Keratinocyte (primary cell): ENCODE data around the gene CFAP73. TPM values are rescaled to one million over a fixed set of nuclear protein-coding genes. Genes with fewer than 3 reads are reported as not detected.

Experiments used
- DNase-seq: peaks from one replicate; pipeline ENCODE4 v3.0.0-alpha.2; 2011; ENCODE audit warnings: low read depth, missing footprints, low spot score
- FAIRE-seq: peaks from 2 replicates; lab custom pipeline; 2011; peaks lifted over from hg19 to GRCh38; lab: Jason Lieb, UNC
- H2AFZ ChIP-seq: 2 replicates; pipeline ENCODE4 v1.6.0; 2012; ENCODE audit warnings: low read length, control low read depth, inconsistent platforms; ENCODE audit not compliant: control insufficient read depth
- H3K27ac ChIP-seq: 2 replicates; pipeline ENCODE4 v1.5.1; 2011; ENCODE audit warnings: low read length; ENCODE audit not compliant: control insufficient read depth, insufficient read depth
- H3K27me3 ChIP-seq: 3 replicates; pipeline ENCODE4 v1.6.0; 2011; ENCODE audit warnings: low read length; ENCODE audit not compliant: control insufficient read depth, insufficient read depth; ENCODE audit errors: extremely low read depth
- H3K36me3 ChIP-seq, 2 experiments: 2 replicates in 1 of 2; 3 replicates in 1 of 2; pipeline ENCODE4 v1.5.1; 2011; ENCODE audit warnings: low read length in 2 of 2, mild to moderate bottlenecking in 1 of 2; ENCODE audit not compliant: control insufficient read depth in 2 of 2, insufficient read depth in 2 of 2; ENCODE audit errors: extremely low read depth in 1 of 2
- H3K4me1 ChIP-seq: 3 replicates; pipeline ENCODE4 v1.5.1; 2011; ENCODE audit warnings: low read length; ENCODE audit not compliant: control insufficient read depth, insufficient read depth; ENCODE audit errors: extremely low read depth
- H3K4me2 ChIP-seq: 3 replicates; pipeline ENCODE4 v1.6.0; 2011; ENCODE audit warnings: low read depth, low read length; ENCODE audit not compliant: control insufficient read depth, insufficient read depth; ENCODE audit errors: extremely low read depth
- H3K4me3 ChIP-seq, 3 experiments: fragments of 200-600 bp in 1 of 3; sonication (generic) in 1 of 3; 2 replicates in 2 of 3; 3 replicates in 1 of 3; pipeline ENCODE4 v1.5.1; 2011 to 2016; ENCODE audit warnings: low read length in 3 of 3, mild to moderate bottlenecking in 3 of 3, control low read depth in 2 of 3, inconsistent platforms in 1 of 3, low read depth in 1 of 3, mixed read lengths in 1 of 3, mixed run types in 1 of 3, moderate library complexity in 1 of 3; ENCODE audit not compliant: control insufficient read depth in 2 of 3, insufficient read depth in 2 of 3; ENCODE audit errors: extremely low read depth in 1 of 3
- H3K79me2 ChIP-seq: 2 replicates; pipeline ENCODE4 v1.6.0; 2012; ENCODE audit warnings: low read length; ENCODE audit not compliant: control insufficient read depth, insufficient read depth
- H3K9ac ChIP-seq: 3 replicates; pipeline ENCODE4 v1.6.0; 2011; ENCODE audit warnings: low read length; ENCODE audit not compliant: control insufficient read depth, insufficient read depth; ENCODE audit errors: extremely low read depth
- H3K9me1 ChIP-seq: 3 replicates; pipeline ENCODE4 v1.6.0; 2011; ENCODE audit warnings: low read length; ENCODE audit not compliant: control insufficient read depth, insufficient read depth; ENCODE audit errors: extremely low read depth
- H3K9me3 ChIP-seq: 2 replicates; pipeline ENCODE4 v1.5.1; 2012; ENCODE audit warnings: low read depth, low read length; ENCODE audit not compliant: control insufficient read depth
- H4K20me1 ChIP-seq: 3 replicates; pipeline ENCODE4 v1.6.0; 2011; ENCODE audit warnings: low read length; ENCODE audit not compliant: control insufficient read depth, insufficient read depth; ENCODE audit errors: extremely low read depth
- EZH2 ChIP-seq: IDR thresholded peaks from one replicate; pipeline ENCODE4 v1.6.1; 2012; ENCODE audit warnings: inconsistent platforms, mild to moderate bottlenecking, low read length, moderate library complexity
- dilution Hi-C: fragments of 300-500 bp; cut with MboI; formaldehyde crosslinking; loops from one replicate; pipeline ENCODE4 v1.7.0; 2020; ENCODE audit warnings: low sequenced_read_pairs; ENCODE audit not compliant: extremely low pct_ligation_motif_present
- polyA plus RNA-seq, 5 experiments: library from polyadenylated mRNA; depleted of rRNA in 3 of 5; stranded (reverse) in 3 of 5; stranded (forward) in 1 of 5; unstranded in 1 of 5; fragments of >200 nt; gene quantifications; 1 replicate in 1 of 5; 2 replicates in 3 of 5; 3 replicates in 1 of 5; pipeline versions ENCODE4 v1.2.1 to v1.2.3, GENCODE V29; 2011 to 2012; ENCODE audit warnings: missing spikeins in 2 of 5, low read depth in 1 of 5, low replicate concordance in 1 of 5
- TF ChIP-seq, protein P1 (sequence below), 3 experiments: IDR thresholded peaks in 1 of 3; conservative IDR thresholded peaks in 1 of 3; optimal IDR thresholded peaks in 1 of 3; 2 replicates in 2 of 3; 3 replicates in 1 of 3; pipeline versions ENCODE3 to v1.5.1; 2011; ENCODE audit warnings: low read length in 3 of 3, mild to moderate bottlenecking in 3 of 3, moderate library complexity in 2 of 3, control low read depth in 1 of 3, inconsistent platforms in 1 of 3; ENCODE audit not compliant: insufficient read depth in 2 of 3; ENCODE audit errors: extremely low read depth in 1 of 3

Gene CFAP73
- polyA plus RNA-seq, 1 donor (not counting 4 experiments of a cell fraction or from before 2014, with no cell fraction given), result not detected

- no peak for TF ChIP-seq EZH2
- TF ChIP-seq, protein P1, sequence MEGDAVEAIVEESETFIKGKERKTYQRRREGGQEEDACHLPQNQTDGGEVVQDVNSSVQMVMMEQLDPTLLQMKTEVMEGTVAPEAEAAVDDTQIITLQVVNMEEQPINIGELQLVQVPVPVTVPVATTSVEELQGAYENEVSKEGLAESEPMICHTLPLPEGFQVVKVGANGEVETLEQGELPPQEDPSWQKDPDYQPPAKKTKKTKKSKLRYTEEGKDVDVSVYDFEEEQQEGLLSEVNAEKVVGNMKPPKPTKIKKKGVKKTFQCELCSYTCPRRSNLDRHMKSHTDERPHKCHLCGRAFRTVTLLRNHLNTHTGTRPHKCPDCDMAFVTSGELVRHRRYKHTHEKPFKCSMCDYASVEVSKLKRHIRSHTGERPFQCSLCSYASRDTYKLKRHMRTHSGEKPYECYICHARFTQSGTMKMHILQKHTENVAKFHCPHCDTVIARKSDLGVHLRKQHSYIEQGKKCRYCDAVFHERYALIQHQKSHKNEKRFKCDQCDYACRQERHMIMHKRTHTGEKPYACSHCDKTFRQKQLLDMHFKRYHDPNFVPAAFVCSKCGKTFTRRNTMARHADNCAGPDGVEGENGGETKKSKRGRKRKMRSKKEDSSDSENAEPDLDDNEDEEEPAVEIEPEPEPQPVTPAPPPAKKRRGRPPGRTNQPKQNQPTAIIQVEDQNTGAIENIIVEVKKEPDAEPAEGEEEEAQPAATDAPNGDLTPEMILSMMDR (optimal IDR thresholded peaks at IDR 0.05 in 1 of 3, IDR thresholded peaks at IDR 0.05 in 1 of 3, conservative IDR thresholded peaks at IDR 0.05 in 1 of 3; ENCODE audit: extremely low read depth in 1 of 3, insufficient read depth in 2 of 3, low read length in 3 of 3), result no peak
- no peak for FAIRE-seq
- Histone ChIP-seq H3K27me3 (peaks cover 6% of the 10 kb centered on the region), H3K9me3 (no peaks in the 10 kb centered on the region), H2AFZ (no peak overlapping the region), H3K4me3 (no peak overlapping the region), H3K27ac (no peak overlapping the region), H3K4me2 (no peak overlapping the region), H3K79me2 (no peaks in the 10 kb centered on the region), H3K9me1 (no peaks in the 10 kb centered on the region), H3K4me1 (no peaks in the 10 kb centered on the region), H3K36me3 (no peaks in the 10 kb centered on the region), H4K20me1 (no peaks in the 10 kb centered on the region), H3K9ac (no peak overlapping the region)
- dilution Hi-C loops, result no loop called here
- no peak for DNase-seq
Measured at GRCh38 chr12:113105606-113106271, 43.8 kb upstream of the CFAP73 start.

GRCh38 chr12:113106361-113106760 lies 43.2 kb upstream of the CFAP73 start:
- H3K27me3 ChIP-seq, result peaks cover 6% of the 10 kb centered on the region
- no peak overlapping the region for H3K9ac ChIP-seq
- dilution Hi-C loops, result no loop called here
- H4K20me1 ChIP-seq, result no peaks in the 10 kb centered on the region
- no peak overlapping the region for H2AFZ ChIP-seq
- H3K9me3 ChIP-seq, result no peaks in the 10 kb centered on the region
- no peaks in the 10 kb centered on the region for H3K4me1 ChIP-seq
- TF ChIP-seq, protein P1 (optimal IDR thresholded peaks at IDR 0.05 in 1 of 3, IDR thresholded peaks at IDR 0.05 in 1 of 3, conservative IDR thresholded peaks at IDR 0.05 in 1 of 3; ENCODE audit: extremely low read depth in 1 of 3, insufficient read depth in 2 of 3, low read length in 3 of 3), result no peak
- no peak for TF ChIP-seq EZH2
- no peaks in the 10 kb centered on the region for H3K36me3 ChIP-seq
- no peak for DNase-seq
- H3K9me1 ChIP-seq, result no peaks in the 10 kb centered on the region
- H3K4me3 ChIP-seq, result no peak overlapping the region
- no peak overlapping the region for H3K27ac ChIP-seq
- no peaks in the 10 kb centered on the region for H3K79me2 ChIP-seq
- H3K4me2 ChIP-seq, result no peak overlapping the region
- no peak for FAIRE-seq
